ENCODE measurements around the gene TMED10.

TMED10 gene

GRCh38 chr14:75176142-75176820, at the start of gene TMED10:
Gene TMED10 (minus strand): TSS chr14:75176612. CDS start chr14:75176579, 33 bp downstream.
- no peak for DNase-seq
- in situ Hi-C loops (cut with MboI; ENCODE audit: low pct_unique_long_range_greater_than_20kb, low sequenced_read_pairs), result no loop called here

GRCh38 chr14:75224561-75224960, 48.1 kb upstream of the TMED10 start:
- in situ Hi-C loops (cut with MboI; ENCODE audit: low pct_unique_long_range_greater_than_20kb, low sequenced_read_pairs), result no loop called here
- DNase-seq, result no peak

GRCh38 chr14:75223664-75224154, 47.3 kb upstream of the TMED10 start:
- DNase-seq, result peak; percentile 91
- in situ Hi-C loops (cut with MboI; ENCODE audit: low pct_unique_long_range_greater_than_20kb, low sequenced_read_pairs), result no loop called here

GRCh38 chr14:75222208-75222701, 45.8 kb upstream of the TMED10 start:
- in situ Hi-C loops (cut with MboI; ENCODE audit: low pct_unique_long_range_greater_than_20kb, low sequenced_read_pairs), result no loop called here
- DNase-seq, result peak; percentile 55

GRCh38 chr14:75221797-75222196, 45.4 kb upstream of the TMED10 start:
- in situ Hi-C loops (cut with MboI; ENCODE audit: low pct_unique_long_range_greater_than_20kb, low sequenced_read_pairs), result no loop called here
- no peak for DNase-seq

- DNase-seq, result no peak
- in situ Hi-C loops (cut with MboI; ENCODE audit: low pct_unique_long_range_greater_than_20kb, low sequenced_read_pairs), result no loop called here
Observed at GRCh38 chr14:75220156-75220555, 43.7 kb upstream of the TMED10 start.

- DNase-seq, result no peak
- in situ Hi-C loops (cut with MboI; ENCODE audit: low pct_unique_long_range_greater_than_20kb, low sequenced_read_pairs), result no loop called here
Observed at GRCh38 chr14:75217508-75218206, 41.2 kb upstream of the TMED10 start.

- in situ Hi-C loops (cut with MboI; ENCODE audit: low pct_unique_long_range_greater_than_20kb, low sequenced_read_pairs), result no loop called here
- no peak for DNase-seq
Observed at GRCh38 chr14:75216427-75217006, 40.1 kb upstream of the TMED10 start.

- in situ Hi-C loops (cut with MboI; ENCODE audit: low pct_unique_long_range_greater_than_20kb, low sequenced_read_pairs), result no loop called here
Observed at GRCh38 chr14:75215520-75215919, 39.1 kb upstream of the TMED10 start.

GRCh38 chr14:75214558-75214957, 38.1 kb upstream of the TMED10 start:
- in situ Hi-C loops (cut with MboI; ENCODE audit: low pct_unique_long_range_greater_than_20kb, low sequenced_read_pairs), result no loop called here
- DNase-seq, result no peak

More at GRCh38 chr14:75215520-75215919, 39.1 kb upstream of the TMED10 start:
- no peak for DNase-seq

- in situ Hi-C loops (cut with MboI; ENCODE audit: low pct_unique_long_range_greater_than_20kb, low sequenced_read_pairs), result no loop called here
- DNase-seq, result no peak
Observed at GRCh38 chr14:75213172-75213571, 36.8 kb upstream of the TMED10 start.

- in situ Hi-C loops (cut with MboI; ENCODE audit: low pct_unique_long_range_greater_than_20kb, low sequenced_read_pairs), result no loop called here
- DNase-seq, result no peak
Observed at GRCh38 chr14:75208843-75209242, 32.4 kb upstream of the TMED10 start.

GRCh38 chr14:75206190-75206589, 29.8 kb upstream of the TMED10 start:
- in situ Hi-C loops (cut with MboI; ENCODE audit: low pct_unique_long_range_greater_than_20kb, low sequenced_read_pairs), result no loop called here
- DNase-seq, result no peak

GRCh38 chr14:75205591-75205990, 29.2 kb upstream of the TMED10 start:
- in situ Hi-C loops (cut with MboI; ENCODE audit: low pct_unique_long_range_greater_than_20kb, low sequenced_read_pairs), result no loop called here

GRCh38 chr14:75204116-75204515, 27.7 kb upstream of the TMED10 start:
- in situ Hi-C loops (cut with MboI; ENCODE audit: low pct_unique_long_range_greater_than_20kb, low sequenced_read_pairs), result no loop called here
- no peak for DNase-seq

More at GRCh38 chr14:75205591-75205990, 29.2 kb upstream of the TMED10 start:
- DNase-seq, result peak; percentile 39

- DNase-seq, result no peak
- in situ Hi-C loops (cut with MboI; ENCODE audit: low pct_unique_long_range_greater_than_20kb, low sequenced_read_pairs), result no loop called here
Observed at GRCh38 chr14:75202657-75203056, 26.2 kb upstream of the TMED10 start.

GRCh38 chr14:75201087-75201486, 24.7 kb upstream of the TMED10 start:
- no peak for DNase-seq

GRCh38 chr14:75200451-75200850, 24.0 kb upstream of the TMED10 start:
- DNase-seq, result no peak
- in situ Hi-C loops (cut with MboI; ENCODE audit: low pct_unique_long_range_greater_than_20kb, low sequenced_read_pairs), result no loop called here

More at GRCh38 chr14:75201087-75201486, 24.7 kb upstream of the TMED10 start:
- in situ Hi-C loops (cut with MboI; ENCODE audit: low pct_unique_long_range_greater_than_20kb, low sequenced_read_pairs), result no loop called here

- peak; percentile 23 for DNase-seq
- in situ Hi-C loops (cut with MboI; ENCODE audit: low pct_unique_long_range_greater_than_20kb, low sequenced_read_pairs), result no loop called here
Observed at GRCh38 chr14:75198291-75198933, 22.0 kb upstream of the TMED10 start.

All from KBM-7 (cell line).